Spleen (tissue), 11 donors: ENCODE results near the gene GMDS. TPM values are rescaled to one million over a fixed set of nuclear protein-coding genes. Genes with fewer than 3 reads are reported as not detected.

Source experiments
- DNase-seq: peaks from one replicate; pipeline ENCODE4 v3.0.0-alpha.2; 2020
- H3K27ac ChIP-seq, 8 donors: fragments of 200-600 bp; sonication (generic) in 7 of 8; 1 replicate in 4 of 8; 2 replicates in 4 of 8; pipeline versions ENCODE4 v1.5.0 to v1.8.0; 2016 to 2021; ENCODE audit warnings: inconsistent platforms in 4 of 8, mild to moderate bottlenecking in 4 of 8, moderate library complexity in 1 of 8
- H3K27me3 ChIP-seq, 7 donors: fragments of 200-600 bp; sonication (generic) in 6 of 7; replicated peaks in 1 of 7; 1 replicate in 4 of 7; 2 replicates in 3 of 7; pipeline versions ENCODE4 v1.5.0 to v1.8.0; 2016 to 2021; ENCODE audit warnings: inconsistent platforms in 3 of 7, mild to moderate bottlenecking in 1 of 7
- H3K36me3 ChIP-seq, 6 donors: fragments of 200-600 bp; sonication (generic) in 5 of 6; 1 replicate in 4 of 6; 2 replicates in 2 of 6; pipeline versions ENCODE4 v1.5.0 to v1.8.0; 2016 to 2021; ENCODE audit warnings: inconsistent platforms in 2 of 6
- H3K4me1 ChIP-seq, 6 donors: fragments of 200-600 bp; sonication (generic) in 5 of 6; 1 replicate in 3 of 6; 2 replicates in 3 of 6; pipeline versions ENCODE4 v1.5.0 to v1.8.0; 2016 to 2021; ENCODE audit warnings: inconsistent platforms in 3 of 6
- H3K4me3 ChIP-seq, 8 donors: fragments of 200-600 bp; sonication (generic) in 7 of 8; 1 replicate in 4 of 8; 2 replicates in 4 of 8; pipeline versions ENCODE4 v1.5.0 to v1.8.0; 2016 to 2021; ENCODE audit warnings: inconsistent platforms in 4 of 8, mild to moderate bottlenecking in 4 of 8, moderate library complexity in 2 of 8
- H3K9me3 ChIP-seq, 8 donors: fragments of 200-600 bp; sonication (generic) in 7 of 8; 1 replicate in 4 of 8; 2 replicates in 4 of 8; pipeline versions ENCODE4 v1.5.0 to v1.8.0; 2016 to 2021; ENCODE audit warnings: inconsistent platforms in 4 of 8
- POLR2A ChIP-seq, 3 donors: fragments of 450-650 bp; IDR thresholded peaks; one replicate each; pipeline ENCODE4 v1.5.1; 2017; ENCODE audit warnings: antibody characterized with exemption in 3 of 3, mild to moderate bottlenecking in 1 of 3
- POLR2AphosphoS5 ChIP-seq, 3 donors: sonication (generic); formaldehyde crosslinking; IDR thresholded peaks; one replicate each; pipeline ENCODE4 v1.5.1; 2017; ENCODE audit warnings: antibody characterized with exemption in 3 of 3
- WGBS, 5 donors: extraction: QIAGEN DNeasy Blood & Tissue Kit in 3 of 5; methylation state at CpG; one replicate each; pipeline versions ENCODE4 v1.1.5 to v1.1.7; 2013 to 2018; 5-methylcytosine and 5-hydroxymethylcytosine counted together
- intact Hi-C: fragments of 100-400 bp; cut with DNase I; formaldehyde crosslinking; loops from one replicate; pipeline ENCODE4 v1.15.0; 2023; ENCODE audit warnings: low total_unique reads
- polyA plus RNA-seq, 3 donors: library from polyadenylated mRNA; stranded (reverse); fragments of 200-250 nt; gene quantifications; one replicate each; pipeline ENCODE4 v1.2.1, GENCODE V29; 2013
- total RNA-seq, 7 donors: library from RNA; depleted of rRNA in 3 of 7; stranded (reverse); fragments of >200 nt in 3 of 7; fragmentation: NEBNext Ultra II Directional in 4 of 7; extraction: Animal tissue kit (Norgen Biotek cat#: 25700) in 4 of 7; gene quantifications; one replicate each; pipeline versions ENCODE4 v1.1.0 to v1.2.1, GENCODE V29; 2016 to 2021
- TF ChIP-seq, protein P1 (sequence below), 11 experiments: fragments of 200-600 bp in 7 of 11; fragments of 450-650 bp in 4 of 11; sonication (generic) in 4 of 11; IDR thresholded peaks in 8 of 11; conservative IDR thresholded peaks in 3 of 11; 1 replicate in 7 of 11; 2 replicates in 4 of 11; pipeline versions ENCODE4 v1.4.0 to v1.8.0; 2016 to 2021; ENCODE audit warnings: antibody characterized with exemption in 11 of 11, inconsistent platforms in 4 of 11, mild to moderate bottlenecking in 1 of 11
- donor health status: healthy with polysubstance abuse.
- donor health status: DM: no; HTN: no; CAD: no; lungs with moderate emphysema.
- donor health status: DM: no; HTN: no; CAD: no.
- donor health status: Bipolar disorder and iron deficiency.
- donor health status: healthy.
- donor health status: DM: no; HTN: no; CAD: no.
- donor health status: DM: yes; HTN: yes; CAD: no.

Gene GMDS
- total and polyA plus RNA-seq, 10 donors, result 9.1 to 30.8 (median 17.7) TPM

DNA sequence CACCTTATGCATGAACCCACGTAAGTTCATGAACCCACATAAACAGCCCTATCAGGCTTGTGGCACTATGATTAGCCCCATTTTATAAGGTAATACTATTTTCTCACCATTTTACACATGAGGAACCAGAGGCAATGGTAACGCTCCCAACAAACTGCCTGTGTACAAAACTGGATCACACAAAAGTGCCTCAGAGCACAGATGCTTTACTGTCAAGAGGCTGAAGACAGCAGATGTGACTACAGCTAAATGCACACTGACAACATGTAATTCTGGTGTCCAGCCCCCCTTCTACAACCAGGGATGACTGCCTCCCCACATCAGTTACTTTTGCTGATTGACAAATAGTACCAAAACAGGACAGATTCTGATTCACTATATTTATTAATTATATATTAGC, 69.6 kb downstream of the GMDS start:
- intact Hi-C loops, result no loop called here
- 89 to 98% (median 92%) methylated on average over 2 of the region's 2 CpGs for WGBS, 5 donors

DNA sequence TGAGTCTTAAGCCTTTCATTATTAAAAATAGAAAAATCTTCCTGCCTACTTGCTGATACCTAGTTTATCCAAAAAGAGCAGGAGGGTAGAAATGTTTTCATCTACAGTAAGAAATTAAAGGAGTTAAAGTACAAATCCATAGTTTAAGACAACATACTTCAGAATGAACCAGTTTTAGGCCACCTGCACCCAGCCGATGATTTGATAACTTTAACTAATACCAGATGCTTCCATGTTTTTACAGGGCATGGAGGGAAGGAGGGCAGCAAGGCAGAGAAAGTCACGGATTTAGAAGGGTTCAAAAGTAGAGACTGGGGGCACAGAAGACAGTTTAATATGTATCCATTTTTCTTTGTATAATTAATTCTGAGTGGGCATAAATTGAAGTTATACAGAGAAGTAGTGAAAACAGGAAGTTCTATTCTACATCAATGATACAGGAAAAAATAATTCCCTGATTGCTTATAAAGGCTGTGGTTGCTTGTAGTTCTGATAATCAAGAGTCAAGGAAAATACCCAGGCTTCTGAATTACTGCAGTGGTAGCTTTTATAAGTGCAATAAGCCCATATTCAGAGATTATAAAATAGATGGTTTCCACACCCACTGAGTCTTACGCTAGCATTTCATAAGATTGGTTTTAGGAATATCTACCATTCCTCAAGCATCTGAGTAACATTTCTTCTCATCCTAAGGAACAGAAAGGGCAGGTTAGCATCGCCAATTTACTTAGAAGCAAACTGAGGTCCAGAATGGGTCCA, 72.0 kb downstream of the GMDS start:
- H3K27ac ChIP-seq, result no peak overlapping the region
- H3K27me3 ChIP-seq, result no peaks in the 10 kb centered on the region
- intact Hi-C loops, result no loop called here
- H3K9me3 ChIP-seq, result peaks cover 0 to 9% (median 8%) of the 10 kb centered on the region in 8 donors
- peaks cover 0 to 6% (median 0%) of the 10 kb centered on the region in 6 donors for H3K4me1 ChIP-seq
- TF ChIP-seq POLR2AphosphoS5 (IDR thresholded peaks at IDR 0.05), result no peak
- no peak for TF ChIP-seq POLR2A (IDR thresholded peaks at IDR 0.05)
- TF ChIP-seq, protein P1, sequence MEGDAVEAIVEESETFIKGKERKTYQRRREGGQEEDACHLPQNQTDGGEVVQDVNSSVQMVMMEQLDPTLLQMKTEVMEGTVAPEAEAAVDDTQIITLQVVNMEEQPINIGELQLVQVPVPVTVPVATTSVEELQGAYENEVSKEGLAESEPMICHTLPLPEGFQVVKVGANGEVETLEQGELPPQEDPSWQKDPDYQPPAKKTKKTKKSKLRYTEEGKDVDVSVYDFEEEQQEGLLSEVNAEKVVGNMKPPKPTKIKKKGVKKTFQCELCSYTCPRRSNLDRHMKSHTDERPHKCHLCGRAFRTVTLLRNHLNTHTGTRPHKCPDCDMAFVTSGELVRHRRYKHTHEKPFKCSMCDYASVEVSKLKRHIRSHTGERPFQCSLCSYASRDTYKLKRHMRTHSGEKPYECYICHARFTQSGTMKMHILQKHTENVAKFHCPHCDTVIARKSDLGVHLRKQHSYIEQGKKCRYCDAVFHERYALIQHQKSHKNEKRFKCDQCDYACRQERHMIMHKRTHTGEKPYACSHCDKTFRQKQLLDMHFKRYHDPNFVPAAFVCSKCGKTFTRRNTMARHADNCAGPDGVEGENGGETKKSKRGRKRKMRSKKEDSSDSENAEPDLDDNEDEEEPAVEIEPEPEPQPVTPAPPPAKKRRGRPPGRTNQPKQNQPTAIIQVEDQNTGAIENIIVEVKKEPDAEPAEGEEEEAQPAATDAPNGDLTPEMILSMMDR (IDR thresholded peaks at IDR 0.05 in 8 of 11, conservative IDR thresholded peaks at IDR 0.05 in 3 of 11), result no peak
- H3K4me3 ChIP-seq, result no peak overlapping the region
- H3K36me3 ChIP-seq, result no peaks in the 10 kb centered on the region
- no peak for DNase-seq
- WGBS, 5 donors, result 85 to 98% (median 92%) methylated on average over 4 of the region's 4 CpGs

More for the DNA sequence above, 69.6 kb downstream of the GMDS start:
- peaks cover 0 to 12% (median 8%) of the 10 kb centered on the region in 8 donors for H3K9me3 ChIP-seq
- no peaks in the 10 kb centered on the region for H3K27me3 ChIP-seq
- H3K36me3 ChIP-seq, result no peaks in the 10 kb centered on the region
- H3K27ac ChIP-seq, result no peak overlapping the region
- no peak overlapping the region for H3K4me3 ChIP-seq
- no peak for DNase-seq
- TF ChIP-seq, protein P1 (IDR thresholded peaks at IDR 0.05 in 8 of 11, conservative IDR thresholded peaks at IDR 0.05 in 3 of 11), result no peak
- no peak for TF ChIP-seq POLR2AphosphoS5 (IDR thresholded peaks at IDR 0.05)
- no peak for TF ChIP-seq POLR2A (IDR thresholded peaks at IDR 0.05)
- H3K4me1 ChIP-seq, result peaks cover 0 to 6% (median 0%) of the 10 kb centered on the region in 6 donors

DNA sequence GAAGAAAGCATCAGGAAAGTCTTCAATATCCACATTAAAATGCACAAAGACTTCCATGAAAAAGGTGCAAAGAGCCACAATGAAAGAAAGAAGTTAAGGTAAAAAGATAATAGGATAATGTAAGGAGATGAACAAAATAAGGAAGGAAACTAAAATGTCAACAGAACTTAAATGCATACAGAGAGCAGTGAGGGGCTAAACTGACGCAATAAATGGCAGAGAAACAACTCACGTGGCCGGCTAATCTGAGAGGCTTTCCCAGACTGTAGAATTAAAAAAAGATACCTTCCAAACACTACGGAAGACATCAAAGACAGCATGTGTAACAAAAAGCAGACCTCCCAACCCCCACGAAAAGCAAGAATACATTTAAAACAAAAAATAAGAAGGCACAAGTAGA, 73.7 kb downstream of the GMDS start:
- DNase-seq, result no peak
- Histone ChIP-seq H3K4me3 (no peak overlapping the region), H3K9me3 (no peaks in the 10 kb centered on the region), H3K27me3 (no peaks in the 10 kb centered on the region), H3K36me3 (no peaks in the 10 kb centered on the region), H3K27ac (no peak overlapping the region), H3K4me1 (peaks cover 0 to 6% (median 0%) of the 10 kb centered on the region in 6 donors)
- 39 to 73% (median 58%) methylated on average over 5 of the region's 5 CpGs for WGBS, 5 donors
- TF ChIP-seq POLR2AphosphoS5 (IDR thresholded peaks at IDR 0.05) (no peak), POLR2A (IDR thresholded peaks at IDR 0.05) (no peak)
- TF ChIP-seq, protein P1 (IDR thresholded peaks at IDR 0.05 in 8 of 11, conservative IDR thresholded peaks at IDR 0.05 in 3 of 11), result no peak
- intact Hi-C loops, result no loop called here

DNA sequence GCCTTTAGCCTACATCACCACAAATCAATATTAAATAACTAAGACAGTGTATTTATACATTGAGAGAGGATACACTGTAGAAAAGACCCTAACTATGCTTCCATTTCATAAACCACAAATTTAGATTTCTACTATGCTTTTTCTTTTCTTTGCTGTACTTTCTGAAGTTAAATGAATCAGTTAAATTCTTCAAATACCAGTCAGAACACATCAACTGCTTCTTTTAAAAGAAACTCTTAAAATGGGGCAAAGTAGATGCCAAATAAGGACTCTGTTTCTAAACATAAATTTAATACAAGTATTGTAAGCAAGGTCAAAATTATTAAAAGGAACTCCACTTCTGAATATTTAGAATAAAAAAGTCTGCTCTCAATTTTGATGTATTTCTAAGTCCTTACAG, 76.9 kb downstream of the GMDS start:
- TF ChIP-seq POLR2AphosphoS5 (IDR thresholded peaks at IDR 0.05) (no peak), POLR2A (IDR thresholded peaks at IDR 0.05) (no peak)
- TF ChIP-seq, protein P1 (IDR thresholded peaks at IDR 0.05 in 8 of 11, conservative IDR thresholded peaks at IDR 0.05 in 3 of 11), result no peak

More for the DNA sequence above, 76.9 kb downstream of the GMDS start:
- intact Hi-C loops, result no loop called here
- H3K4me1 ChIP-seq, result peaks cover 0 to 6% (median 0%) of the 10 kb centered on the region in 6 donors
- no peaks in the 10 kb centered on the region for H3K27me3 ChIP-seq
- peaks cover 0 to 12% (median 6%) of the 10 kb centered on the region in 8 donors for H3K9me3 ChIP-seq
- no peak overlapping the region for H3K27ac ChIP-seq
- no peak overlapping the region for H3K4me3 ChIP-seq
- DNase-seq, result no peak
- no peaks in the 10 kb centered on the region for H3K36me3 ChIP-seq
